Panc1 (cell line): ENCODE results near the gene PRR5. TPM values are rescaled to one million over a fixed set of nuclear protein-coding genes. Genes with fewer than 3 reads are reported as not detected.

Source experiments
- ATAC-seq: fragments of 200-7000 bp; cut with Tn5 transposase; 2 replicates; pipeline ENCODE4 v1.9.1; 2020; ENCODE audit warnings: mild to moderate bottlenecking, moderate library complexity
- BruUV-seq: library from RNA; stranded (reverse); fragments of 400-500 nt; replicated peaks from 2 replicates; lab custom pipeline; 2021; lab: Mats Ljungman, UMichigan
- CTCF ChIA-PET: fragments of 300-600 bp; sonication (Branson Sonifier 250); formaldehyde crosslinking; loops from one replicate; lab custom pipeline; 2022; ENCODE audit warnings: antibody characterized with exemption; lab: Charles Lee
- POLR2A ChIA-PET: fragments of 300-600 bp; sonication (Branson Sonifier 250); formaldehyde crosslinking; loops from one replicate; lab custom pipeline; 2022; ENCODE audit warnings: antibody characterized with exemption; lab: Charles Lee
- DNase-seq: peaks from one replicate; pipeline ENCODE4 v3.0.0-alpha.2; 2010; ENCODE audit warnings: low read depth, low spot score
- H3K27ac ChIP-seq: 2 replicates; pipeline ENCODE4 v1.5.1; 2011; ENCODE audit warnings: mild to moderate bottlenecking, low read length, inconsistent platforms
- H3K27me3 ChIP-seq: fragments of 200-500 bp; sonication (Bioruptor generic); 2 replicates; pipeline ENCODE4 v1.6.0; 2014; ENCODE audit warnings: low read length, inconsistent platforms; ENCODE audit not compliant: control insufficient read depth, insufficient read depth
- H3K36me3 ChIP-seq: fragments of 200-500 bp; sonication (Bioruptor generic); 2 replicates; pipeline ENCODE4 v1.5.1; 2014; ENCODE audit warnings: inconsistent platforms, mild to moderate bottlenecking, low read length, moderate library complexity; ENCODE audit not compliant: control insufficient read depth, insufficient read depth
- H3K4me1 ChIP-seq: 2 replicates; pipeline ENCODE4 v1.5.1; 2011; ENCODE audit warnings: inconsistent platforms, mild to moderate bottlenecking, low read length, moderate library complexity; ENCODE audit not compliant: control insufficient read depth, insufficient read depth
- H3K4me3 ChIP-seq, 2 experiments: 2 replicates each; pipeline ENCODE4 v1.5.1; 2011 to 2012; ENCODE audit warnings: low read depth in 2 of 2, low read length in 2 of 2, mild to moderate bottlenecking in 2 of 2, inconsistent platforms in 1 of 2, moderate library complexity in 1 of 2
- H3K9me3 ChIP-seq: fragments of 200-500 bp; sonication (Bioruptor generic); 2 replicates; pipeline ENCODE4 v1.5.1; 2014; ENCODE audit warnings: low read depth, mild to moderate bottlenecking, inconsistent platforms, low read length, moderate library complexity; ENCODE audit not compliant: control insufficient read depth, insufficient read depth
- CTCF ChIP-seq: fragments of 450-650 bp; IDR thresholded peaks from 2 replicates; pipeline ENCODE4 v1.5.1; 2017; ENCODE audit warnings: mild to moderate bottlenecking
- POLR2AphosphoS5 ChIP-seq: IDR thresholded peaks from 2 replicates; pipeline ENCODE4 v1.6.1; 2012; ENCODE audit warnings: mild to moderate bottlenecking, low read depth, low read length, moderate library complexity
- REST ChIP-seq, 2 experiments: IDR thresholded peaks; 2 replicates each; pipeline ENCODE4 v1.6.1; 2011 to 2012; ENCODE audit warnings: low read depth in 2 of 2, control low read depth in 1 of 2, low read length in 1 of 2, mild to moderate bottlenecking in 1 of 2, moderate library complexity in 1 of 2; ENCODE audit not compliant: insufficient read depth in 1 of 2
- SIN3A ChIP-seq: IDR thresholded peaks from 2 replicates; pipeline ENCODE4 v1.6.1; 2012; ENCODE audit warnings: low read depth, mild to moderate bottlenecking, low read length, moderate library complexity, borderline replicate concordance; ENCODE audit not compliant: insufficient read depth
- TCF7L2 ChIP-seq: IDR thresholded peaks from 2 replicates; pipeline ENCODE4 v1.6.1; 2011; ENCODE audit warnings: mild to moderate bottlenecking, low read depth, low read length, inconsistent platforms
- in situ Hi-C: cut with HindIII; loops from 2 replicates; pipeline ENCODE4 v1.10.0; 2016; ENCODE audit warnings: low sequenced_read_pairs, low pct_unique_long_range_greater_than_20kb
- intact Hi-C: fragments of 100-400 bp; cut with micrococcal nuclease; formaldehyde crosslinking; loops from one replicate; pipeline ENCODE4 v1.10.0; 2022; ENCODE audit not compliant: unreplicated experiment
- total RNA-seq: library from RNA; stranded (reverse); gene quantifications from one replicate; pipeline ENCODE4 v1.2.1, GENCODE V29; 2021; ENCODE audit not compliant: unreplicated experiment

Gene PRR5
- total RNA-seq, 1 experiment from 2014 or later, result 11.5 TPM

- ChIA-PET CTCF (interaction anchor here (0.6 kb wide), 1 partner anchor 409 kb away, joined by 3 read pairs; no protein-coding TSS in a partner anchor), POLR2A (interaction anchor here (0.7 kb wide), 1 partner anchor 701 kb away, joined by 4 read pairs; no protein-coding TSS in a partner anchor)
- in situ Hi-C loops, result no loop called here
- ATAC-seq (no peak), DNase-seq (no peak)
- no TSS peak for BruUV-seq
- intact Hi-C loops, result no loop called here
- H3K4me1 ChIP-seq, result peaks cover 7% of the 10 kb centered on the region; the same call in 1 of the 2 replicates
- H3K27ac ChIP-seq, result no peak overlapping the region
- no peak overlapping the region for H3K4me3 ChIP-seq
- H3K9me3 ChIP-seq, result no peaks in the 10 kb centered on the region
- TF ChIP-seq SIN3A (no peak), TCF7L2 (no peak), REST (IDR thresholded peaks at IDR 0.05; ENCODE audit: insufficient read depth in 1 of 2, low read depth in 2 of 2, low read length in 1 of 2) (no peak), POLR2AphosphoS5 (no peak), CTCF (no peak)
- no peaks in the 10 kb centered on the region for H3K36me3 ChIP-seq
- no peaks in the 10 kb centered on the region for H3K27me3 ChIP-seq
These were observed 15.0 kb upstream of the PRR5 start for GRCh38 chr22:44686873-44687600.

- Histone ChIP-seq H3K27me3 (no peaks in the 10 kb centered on the region), H3K4me3 (no peak overlapping the region), H3K9me3 (no peaks in the 10 kb centered on the region), H3K27ac (no peak overlapping the region), H3K36me3 (no peaks in the 10 kb centered on the region), H3K4me1 (peaks cover 7% of the 10 kb centered on the region; the same call in 1 of the 2 replicates)
- DNase-seq (no peak), ATAC-seq (no peak)
- intact Hi-C loops (no loop called here), in situ Hi-C loops (no loop called here)
- CTCF ChIA-PET, result no interaction called here
- TF ChIP-seq CTCF (no peak), POLR2AphosphoS5 (no peak), TCF7L2 (no peak), SIN3A (no peak), REST (IDR thresholded peaks at IDR 0.05; ENCODE audit: insufficient read depth in 1 of 2, low read depth in 2 of 2, low read length in 1 of 2) (no peak)
- POLR2A ChIA-PET, result no interaction called here
- BruUV-seq, result no TSS peak
These were observed 12.8 kb upstream of the PRR5 start for GRCh38 chr22:44689173-44689572.
